ENCODE data around the gene PTTG2. TPM values are rescaled to one million over a fixed set of nuclear protein-coding genes. Genes with fewer than 3 reads are reported as not detected.

The PTTG2 gene
- total RNA-seq, 4 donors from 2014 or later, result 0.90 to 4.1 TPM; not detected in 2

DNA sequence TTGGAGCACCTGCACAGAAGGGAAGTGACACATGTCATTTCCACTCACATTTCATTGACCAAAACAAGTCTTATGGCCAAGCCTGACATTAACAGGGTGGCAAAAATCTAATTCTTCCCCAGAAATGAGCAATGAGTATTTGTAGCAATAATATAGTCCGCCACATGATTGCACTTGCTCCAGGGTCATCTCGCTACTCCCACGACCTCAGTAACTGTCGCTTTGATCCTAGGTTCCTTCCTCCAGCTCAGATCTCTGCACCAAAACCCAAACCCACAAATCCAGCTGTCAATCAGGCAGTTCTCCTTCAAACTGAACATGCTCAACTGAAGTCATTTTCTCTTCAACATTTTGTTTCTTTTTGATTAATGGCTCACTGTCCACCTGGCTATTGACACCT is 25.2 kb upstream of the PTTG2 start:
- Histone ChIP-seq H3K36me3 (no peaks in the 10 kb centered on the region), H3K4me3 (no peak overlapping the region), H3K27ac (no peak overlapping the region), H3K9me3 (no peaks in the 10 kb centered on the region), H3K4me1 (no peaks in the 10 kb centered on the region), H3K27me3 (no peaks in the 10 kb centered on the region)
- intact Hi-C loops (cut with DNase I; ENCODE audit: low total_unique reads), result no loop called here
- TF ChIP-seq, protein P1, sequence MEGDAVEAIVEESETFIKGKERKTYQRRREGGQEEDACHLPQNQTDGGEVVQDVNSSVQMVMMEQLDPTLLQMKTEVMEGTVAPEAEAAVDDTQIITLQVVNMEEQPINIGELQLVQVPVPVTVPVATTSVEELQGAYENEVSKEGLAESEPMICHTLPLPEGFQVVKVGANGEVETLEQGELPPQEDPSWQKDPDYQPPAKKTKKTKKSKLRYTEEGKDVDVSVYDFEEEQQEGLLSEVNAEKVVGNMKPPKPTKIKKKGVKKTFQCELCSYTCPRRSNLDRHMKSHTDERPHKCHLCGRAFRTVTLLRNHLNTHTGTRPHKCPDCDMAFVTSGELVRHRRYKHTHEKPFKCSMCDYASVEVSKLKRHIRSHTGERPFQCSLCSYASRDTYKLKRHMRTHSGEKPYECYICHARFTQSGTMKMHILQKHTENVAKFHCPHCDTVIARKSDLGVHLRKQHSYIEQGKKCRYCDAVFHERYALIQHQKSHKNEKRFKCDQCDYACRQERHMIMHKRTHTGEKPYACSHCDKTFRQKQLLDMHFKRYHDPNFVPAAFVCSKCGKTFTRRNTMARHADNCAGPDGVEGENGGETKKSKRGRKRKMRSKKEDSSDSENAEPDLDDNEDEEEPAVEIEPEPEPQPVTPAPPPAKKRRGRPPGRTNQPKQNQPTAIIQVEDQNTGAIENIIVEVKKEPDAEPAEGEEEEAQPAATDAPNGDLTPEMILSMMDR (IDR thresholded peaks at IDR 0.05), result no peak
- no peak for TF ChIP-seq POLR2A (IDR thresholded peaks at IDR 0.05)
- DNase-seq, result no peak

DNA sequence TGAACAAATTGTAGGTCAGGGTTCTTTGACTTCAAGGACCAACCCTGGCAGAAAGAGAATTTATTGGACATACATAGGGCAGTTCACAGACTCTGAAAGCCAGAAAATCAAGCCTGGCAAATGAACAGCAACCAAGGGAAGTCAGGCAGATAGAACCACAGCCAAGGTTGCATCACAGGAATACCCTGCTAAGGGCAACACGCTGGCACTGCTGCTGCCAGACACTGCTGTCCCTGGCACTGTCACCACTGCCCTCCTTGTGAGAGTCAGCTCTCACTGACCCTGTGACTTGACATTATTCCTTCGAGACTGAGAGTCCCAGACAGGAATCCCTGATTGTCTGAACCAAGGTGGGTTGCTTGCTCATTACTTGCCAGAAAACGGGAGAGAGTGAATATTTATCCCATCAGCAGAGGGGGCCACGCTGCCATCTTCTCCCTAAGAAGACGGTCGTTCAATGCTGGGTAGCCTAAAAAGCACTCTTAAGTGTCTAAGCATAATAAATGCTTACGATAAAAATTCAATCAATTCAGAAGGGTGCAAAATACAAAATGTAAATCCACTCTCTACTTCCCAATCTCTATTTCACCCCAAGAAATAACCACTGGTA is 23.2 kb upstream of the PTTG2 start:
- no peaks in the 10 kb centered on the region for H3K4me1 ChIP-seq
- no peaks in the 10 kb centered on the region for H3K36me3 ChIP-seq
- TF ChIP-seq, protein P1 (IDR thresholded peaks at IDR 0.05), result no peak
- intact Hi-C loops (cut with DNase I; ENCODE audit: low total_unique reads), result no loop called here
- no peak overlapping the region for H3K4me3 ChIP-seq
- no peaks in the 10 kb centered on the region for H3K27me3 ChIP-seq
- no peaks in the 10 kb centered on the region for H3K9me3 ChIP-seq
- no peak overlapping the region for H3K27ac ChIP-seq
- no peak for DNase-seq

DNA sequence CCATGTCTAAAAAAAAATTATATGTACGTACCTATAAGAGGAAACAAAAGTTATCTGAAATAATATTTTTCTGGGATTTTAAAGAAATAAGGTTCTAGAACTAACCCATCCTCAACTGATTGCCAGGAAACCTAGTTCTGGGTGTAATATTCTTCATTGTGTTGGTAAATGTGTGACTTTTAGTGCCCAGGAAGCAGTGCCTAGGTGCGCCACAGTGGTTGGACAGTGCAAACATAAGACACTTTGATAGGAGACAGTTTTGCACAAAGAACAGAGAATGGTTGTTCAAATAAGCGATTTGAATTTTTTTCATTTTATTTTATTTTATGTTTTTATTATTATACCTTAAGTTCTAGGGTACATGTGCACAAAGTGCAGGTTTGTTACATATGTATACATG is 22.0 kb upstream of the PTTG2 start:
- Histone ChIP-seq H3K36me3 (no peaks in the 10 kb centered on the region), H3K4me3 (no peak overlapping the region), H3K9me3 (no peaks in the 10 kb centered on the region), H3K27me3 (no peaks in the 10 kb centered on the region), H3K27ac (no peak overlapping the region), H3K4me1 (no peaks in the 10 kb centered on the region)
- intact Hi-C loops (cut with DNase I; ENCODE audit: low total_unique reads), result no loop called here
- TF ChIP-seq, protein P1 (IDR thresholded peaks at IDR 0.05), result no peak
- no peak for TF ChIP-seq POLR2A (IDR thresholded peaks at IDR 0.05)
- DNase-seq, result no peak

DNA sequence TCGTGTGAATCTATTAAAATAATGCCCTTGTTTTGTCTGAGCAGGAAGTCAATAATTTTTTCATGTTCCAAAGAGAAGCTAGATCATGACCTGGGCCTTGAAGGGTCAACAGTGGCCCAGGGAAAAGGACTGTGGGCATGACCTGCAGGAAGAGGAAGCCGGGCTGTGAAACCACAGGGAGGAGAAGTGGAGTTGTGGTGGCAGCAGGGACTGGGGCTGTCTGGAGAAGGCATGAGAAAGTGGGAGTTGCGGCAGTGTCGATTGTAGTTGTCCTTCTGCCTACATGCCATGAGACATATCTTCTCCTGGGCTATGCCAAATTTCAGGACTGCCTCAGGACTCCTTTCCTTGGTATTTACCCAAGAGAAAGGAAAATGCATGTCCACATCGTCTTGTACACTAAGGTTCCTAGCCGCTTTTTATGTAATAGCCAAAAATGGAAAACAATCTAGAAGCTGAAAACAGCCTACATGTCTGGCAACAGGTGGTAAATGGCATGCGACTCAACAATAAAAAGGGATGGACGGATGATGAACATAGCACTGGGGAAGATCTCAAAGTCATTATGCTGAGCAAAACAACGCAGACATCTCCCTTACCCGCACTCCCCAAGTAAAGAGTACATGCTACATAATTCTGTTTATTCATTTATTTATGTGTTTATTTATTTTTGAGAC is 13.6 kb upstream of the PTTG2 start:
- Histone ChIP-seq H3K36me3 (no peaks in the 10 kb centered on the region), H3K27ac (peak overlapping the region in 1 of 2 donors; percentile 46), H3K9me3 (no peaks in the 10 kb centered on the region), H3K4me1 (peaks cover 0 to 4% of the 10 kb centered on the region in 2 donors), H3K4me3 (no peak overlapping the region), H3K27me3 (no peaks in the 10 kb centered on the region)
- TF ChIP-seq, protein P1 (IDR thresholded peaks at IDR 0.05), result no peak
- no peak for TF ChIP-seq POLR2A (IDR thresholded peaks at IDR 0.05)
- no peak for DNase-seq
- intact Hi-C loops (cut with DNase I; ENCODE audit: low total_unique reads), result no loop called here

DNA sequence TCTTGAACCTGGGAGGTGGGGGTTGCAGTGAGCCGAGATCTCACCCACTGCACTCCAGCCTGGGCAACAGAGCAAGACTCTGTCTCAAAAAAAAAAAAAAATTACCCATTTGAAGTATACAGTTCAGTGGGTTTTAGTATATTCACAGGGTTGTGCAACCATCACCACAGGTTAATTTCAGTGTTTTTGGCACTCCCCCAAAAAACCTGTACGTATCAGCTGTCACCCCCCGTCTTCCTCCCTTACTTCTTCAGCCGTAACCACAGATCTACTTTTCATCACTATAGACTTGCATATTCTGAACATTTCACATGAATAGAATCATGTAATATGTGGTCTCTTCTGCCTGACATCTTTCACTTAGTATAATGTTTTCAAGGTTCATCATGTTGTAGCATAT is 11.7 kb upstream of the PTTG2 start:
- no peak for TF ChIP-seq POLR2A (IDR thresholded peaks at IDR 0.05)
- TF ChIP-seq, protein P1 (IDR thresholded peaks at IDR 0.05), result no peak
- intact Hi-C loops (cut with DNase I; ENCODE audit: low total_unique reads), result no loop called here
- no peak for DNase-seq
- H3K27me3 ChIP-seq, result no peaks in the 10 kb centered on the region
- H3K4me1 ChIP-seq, result peaks cover 4 to 5% of the 10 kb centered on the region in 2 donors
- H3K36me3 ChIP-seq, result no peaks in the 10 kb centered on the region
- H3K27ac ChIP-seq, result no peak overlapping the region
- no peaks in the 10 kb centered on the region for H3K9me3 ChIP-seq
- no peak overlapping the region for H3K4me3 ChIP-seq

Measured in uterus (tissue), 4 donors.